Stimulated activated CD8-positive, alpha-beta memory T cell treated with anti-CD3 and anti-CD28 coated beads, Interleukin-2, amount 100 ng/mL, for 1 hour (primary cell): ENCODE results near the gene LNP1.
"Not testable (repeated sequence)": the region's sequence is repeated elsewhere in the genome, so short reads cannot be mapped to it uniquely, and the experiment has no call there.

Source experiments
- DNase-seq, 2 donors: peaks; one replicate each; pipeline ENCODE4 v3.0.0-alpha.2; 2020; ENCODE audit warnings: low read depth in 2 of 2

LNP1 gene

GRCh38 chr3:100429187-100429716 is 27.9 kb downstream of the LNP1 start:
- DNase-seq: no peak

GRCh38 chr3:100436951-100437350 is 35.6 kb downstream of the LNP1 start:
- DNase-seq: no peak

GRCh38 chr3:100437721-100438622 is 36.6 kb downstream of the LNP1 start:
- no peak for DNase-seq

- DNase-seq: no peak
These were observed 37.3 kb downstream of the LNP1 start for GRCh38 chr3:100438623-100438974.

GRCh38 chr3:100440895-100441294 is 39.6 kb downstream of the LNP1 start:
- DNase-seq: no peak

GRCh38 chr3:100443690-100444089 is 42.4 kb downstream of the LNP1 start:
- no peak for DNase-seq

- not testable (repeated sequence) for DNase-seq
These were observed 45.7 kb downstream of the LNP1 start for GRCh38 chr3:100447067-100447466.

- no peak for DNase-seq
These were observed 46.7 kb downstream of the LNP1 start for GRCh38 chr3:100448079-100448478.

- DNase-seq: no peak
These were observed 47.9 kb downstream of the LNP1 start for GRCh38 chr3:100449214-100449613.

GRCh38 chr3:100454677-100455076 is 53.3 kb downstream of the LNP1 start:
- DNase-seq: no peak

GRCh38 chr3:100455841-100456550 is 54.7 kb downstream of the LNP1 start:
- DNase-seq: no peak

GRCh38 chr3:100456745-100457144 is 55.4 kb downstream of the LNP1 start:
- DNase-seq: no peak

GRCh38 chr3:100457811-100458210 is 56.5 kb downstream of the LNP1 start:
- DNase-seq: no peak

GRCh38 chr3:100458814-100459213 is 57.5 kb downstream of the LNP1 start:
- DNase-seq: no peak

GRCh38 chr3:100463002-100463401 is 61.7 kb downstream of the LNP1 start:
- DNase-seq: no peak

GRCh38 chr3:100463646-100464155 is 62.4 kb downstream of the LNP1 start:
- no peak for DNase-seq

- DNase-seq: no peak
These were observed 64.8 kb downstream of the LNP1 start for GRCh38 chr3:100465892-100466777.

- no peak for DNase-seq
These were observed 65.8 kb downstream of the LNP1 start for GRCh38 chr3:100467133-100467532.

- no peak for DNase-seq
These were observed 67.3 kb downstream of the LNP1 start for GRCh38 chr3:100468676-100469075.

GRCh38 chr3:100470951-100471350 is 69.6 kb downstream of the LNP1 start:
- DNase-seq: no peak

- no peak for DNase-seq
These were observed 70.1 kb downstream of the LNP1 start for GRCh38 chr3:100471444-100471843.
